GM06990 (cell line): ENCODE results near the gene RABGGTB.

Source experiments
- DNase-seq: peaks from one replicate; pipeline ENCODE4 v3.0.0-alpha.2; 2011; ENCODE audit not compliant: insufficient read length; ENCODE audit errors: extremely low read depth
- H3K27me3 ChIP-seq: replicated peaks from 2 replicates; pipeline ENCODE4 v1.6.0; 2011; ENCODE audit warnings: low read length; ENCODE audit not compliant: control insufficient read depth, insufficient read depth
- H3K36me3 ChIP-seq: 2 replicates; pipeline ENCODE4 v1.5.1; 2011; ENCODE audit warnings: low read length; ENCODE audit not compliant: control insufficient read depth, insufficient read depth
- H3K4me3 ChIP-seq: replicated peaks from 2 replicates; pipeline ENCODE4 v1.5.1; 2011; ENCODE audit warnings: low read depth, mild to moderate bottlenecking, control low read depth, low read length
- TF ChIP-seq, protein P1 (sequence below): IDR thresholded peaks from 2 replicates; pipeline ENCODE4 v1.5.1; 2011; ENCODE audit warnings: low read length, control low read depth, mild to moderate bottlenecking, inconsistent platforms; ENCODE audit not compliant: insufficient read depth, poor library complexity, severe bottlenecking

RABGGTB gene

DNA sequence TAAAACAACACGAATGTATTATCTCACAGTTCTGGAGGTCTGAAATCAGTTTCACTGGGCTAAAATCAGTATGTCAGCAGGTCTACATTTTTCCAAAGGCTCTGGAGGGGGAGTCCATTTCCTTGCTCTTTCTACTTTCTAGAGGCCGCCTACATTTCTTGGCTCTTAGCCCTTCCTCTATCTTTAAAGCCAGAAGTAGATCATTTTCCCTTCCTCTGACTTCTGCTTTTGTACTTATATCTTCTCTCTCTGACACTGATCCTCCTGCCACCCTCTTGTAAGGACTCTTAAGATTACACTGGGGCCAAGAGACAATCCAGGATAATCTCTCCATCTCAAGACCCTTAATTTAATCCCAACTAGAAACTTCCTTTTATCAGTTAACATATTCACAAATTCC is 52.0 kb downstream of the RABGGTB start:
- no peaks in the 10 kb centered on the region for H3K36me3 ChIP-seq
- H3K27me3 ChIP-seq = no peaks in the 10 kb centered on the region
- DNase-seq = no peak
- no peak overlapping the region for H3K4me3 ChIP-seq
- TF ChIP-seq, protein P1, sequence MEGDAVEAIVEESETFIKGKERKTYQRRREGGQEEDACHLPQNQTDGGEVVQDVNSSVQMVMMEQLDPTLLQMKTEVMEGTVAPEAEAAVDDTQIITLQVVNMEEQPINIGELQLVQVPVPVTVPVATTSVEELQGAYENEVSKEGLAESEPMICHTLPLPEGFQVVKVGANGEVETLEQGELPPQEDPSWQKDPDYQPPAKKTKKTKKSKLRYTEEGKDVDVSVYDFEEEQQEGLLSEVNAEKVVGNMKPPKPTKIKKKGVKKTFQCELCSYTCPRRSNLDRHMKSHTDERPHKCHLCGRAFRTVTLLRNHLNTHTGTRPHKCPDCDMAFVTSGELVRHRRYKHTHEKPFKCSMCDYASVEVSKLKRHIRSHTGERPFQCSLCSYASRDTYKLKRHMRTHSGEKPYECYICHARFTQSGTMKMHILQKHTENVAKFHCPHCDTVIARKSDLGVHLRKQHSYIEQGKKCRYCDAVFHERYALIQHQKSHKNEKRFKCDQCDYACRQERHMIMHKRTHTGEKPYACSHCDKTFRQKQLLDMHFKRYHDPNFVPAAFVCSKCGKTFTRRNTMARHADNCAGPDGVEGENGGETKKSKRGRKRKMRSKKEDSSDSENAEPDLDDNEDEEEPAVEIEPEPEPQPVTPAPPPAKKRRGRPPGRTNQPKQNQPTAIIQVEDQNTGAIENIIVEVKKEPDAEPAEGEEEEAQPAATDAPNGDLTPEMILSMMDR = no peak

DNA sequence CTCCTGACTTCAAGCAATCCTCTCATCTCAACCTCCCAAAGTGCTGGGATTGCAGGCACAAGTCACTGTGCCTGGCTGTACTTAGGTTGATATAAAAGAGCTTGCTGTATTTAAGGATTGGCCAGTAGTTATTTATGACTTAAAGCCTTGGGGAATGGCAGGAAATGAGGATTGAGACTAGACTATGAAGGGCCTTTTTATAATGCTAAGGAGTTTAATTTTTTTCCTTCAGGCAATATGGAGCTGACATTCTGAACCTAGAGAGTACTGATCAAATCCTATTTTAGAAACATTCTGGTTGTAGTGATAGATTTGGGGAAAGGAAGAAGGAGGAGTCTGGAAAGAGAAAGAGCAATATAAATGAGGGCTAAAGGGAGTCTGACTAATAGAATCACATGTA is 55.4 kb downstream of the RABGGTB start:
- TF ChIP-seq, protein P1 = no peak
- no peak overlapping the region for H3K4me3 ChIP-seq
- H3K36me3 ChIP-seq = no peaks in the 10 kb centered on the region
- DNase-seq = no peak
- H3K27me3 ChIP-seq = no peaks in the 10 kb centered on the region
